HTERT RPE-1 (cell line): ENCODE data around the gene SEMA3E.
"Not testable (repeated sequence)": the region's sequence is repeated elsewhere in the genome, so short reads cannot be mapped to it uniquely, and the experiment has no call there.

Experiments used
- in situ Hi-C: fragments of 300-500 bp; cut with MboI; formaldehyde crosslinking; loops from 4 replicates; pipeline ENCODE4 v1.14.3; 2020; ENCODE audit warnings: low sequenced_read_pairs

Gene SEMA3E

GRCh38 chr7:83494683-83495082, 154.3 kb downstream of the SEMA3E start:
- in situ Hi-C loops = no loop called here

GRCh38 chr7:83492802-83493201, 156.1 kb downstream of the SEMA3E start:
- in situ Hi-C loops = no loop called here

GRCh38 chr7:83487801-83488200, 161.1 kb downstream of the SEMA3E start:
- in situ Hi-C loops = no loop called here

- in situ Hi-C loops = no loop called here
Observed at GRCh38 chr7:83486957-83487356, 162.0 kb downstream of the SEMA3E start.

GRCh38 chr7:83486536-83486935, 162.4 kb downstream of the SEMA3E start:
- in situ Hi-C loops = no loop called here

- in situ Hi-C loops = no loop called here
Observed at GRCh38 chr7:83484826-83485225, 164.1 kb downstream of the SEMA3E start.

- in situ Hi-C loops = no loop called here
Observed at GRCh38 chr7:83484266-83484665, 164.7 kb downstream of the SEMA3E start.

- in situ Hi-C loops = no loop called here
Observed at GRCh38 chr7:83478616-83479015, 170.3 kb downstream of the SEMA3E start.

- in situ Hi-C loops = no loop called here
Observed at GRCh38 chr7:83476511-83477050, 172.4 kb downstream of the SEMA3E start.

- in situ Hi-C loops = no loop called here
Observed at GRCh38 chr7:83475420-83475819, 173.5 kb downstream of the SEMA3E start.

GRCh38 chr7:83472376-83472775, 176.6 kb downstream of the SEMA3E start:
- in situ Hi-C loops = no loop called here

GRCh38 chr7:83469491-83469890, 179.4 kb downstream of the SEMA3E start:
- in situ Hi-C loops = no loop called here

GRCh38 chr7:83469076-83469475, 179.9 kb downstream of the SEMA3E start:
- in situ Hi-C loops = no loop called here

GRCh38 chr7:83468251-83468739, 180.6 kb downstream of the SEMA3E start:
- in situ Hi-C loops = no loop called here

GRCh38 chr7:83467493-83467892, 181.4 kb downstream of the SEMA3E start:
- in situ Hi-C loops = no loop called here

GRCh38 chr7:83466956-83467355, 182.0 kb downstream of the SEMA3E start:
- in situ Hi-C loops = no loop called here

- in situ Hi-C loops = no loop called here
Observed at GRCh38 chr7:83466187-83466923, 182.6 kb downstream of the SEMA3E start.

- in situ Hi-C loops = no loop called here
Observed at GRCh38 chr7:83465643-83466042, 183.3 kb downstream of the SEMA3E start.

- in situ Hi-C loops = not testable (repeated sequence)
Observed at GRCh38 chr7:83461820-83462219, 187.1 kb downstream of the SEMA3E start.

GRCh38 chr7:83459930-83460653, 188.8 kb downstream of the SEMA3E start:
- in situ Hi-C loops = not testable (repeated sequence)

- in situ Hi-C loops = not testable (repeated sequence)
Observed at GRCh38 chr7:83459101-83459929, 189.6 kb downstream of the SEMA3E start.
